Inflammatory macrophage treated with lipopolysaccharide for 1 hour (primary cell): Measurements from ENCODE around the gene NFE2L2.

ENCODE experiments used
- DNase-seq, 2 donors: peaks; one replicate each; pipeline ENCODE4 v3.0.0-alpha.2; 2020 to 2022

The NFE2L2 gene

GRCh38 chr2:177188482-177189469 lies 75.8 kb downstream of the NFE2L2 start:
- no peak for DNase-seq

- DNase-seq: peak in 1 of 2 donors; percentile 9
Observed at GRCh38 chr2:177187631-177188312, 76.8 kb downstream of the NFE2L2 start.

- DNase-seq: peak in 1 of 2 donors; percentile 5
Observed at GRCh38 chr2:177186038-177186437, 78.5 kb downstream of the NFE2L2 start.

- DNase-seq: no peak
Observed at GRCh38 chr2:177184606-177185005, 79.9 kb downstream of the NFE2L2 start.

GRCh38 chr2:177183860-177184259 lies 80.7 kb downstream of the NFE2L2 start:
- DNase-seq: no peak
